NK-92 treated with Interleukin-12 subunit alpha and Interleukin-12 subunit beta, amount 100 ng/mL, for 24 hours (cell line): Measurements from ENCODE around the gene CDHR1.

Experiments used
- DNase-seq: peaks from one replicate; lab custom pipeline; 2025; lab: John Stamatoyannopoulos, UW

CDHR1 gene

DNA sequence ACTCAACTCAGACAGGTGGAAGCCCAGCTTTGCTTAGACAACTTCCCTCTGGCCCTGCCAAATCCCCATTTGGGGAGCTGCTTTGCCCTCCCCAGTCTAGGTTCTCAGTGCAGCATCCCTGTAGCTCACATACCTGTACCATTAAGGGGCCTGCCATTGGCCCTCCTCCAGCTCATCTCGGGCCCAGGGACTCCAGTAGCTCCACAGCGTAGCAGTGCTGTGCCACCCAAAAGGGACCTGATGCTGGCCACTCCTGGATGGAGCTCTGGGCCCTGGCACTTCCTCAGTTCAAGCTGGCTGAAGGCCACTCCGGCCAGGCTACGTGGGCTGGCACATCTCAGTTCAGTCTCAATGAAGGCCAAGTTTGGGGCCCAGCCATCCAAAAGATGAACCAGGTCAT, 39.6 kb downstream of the CDHR1 start:
- no peak for DNase-seq

DNA sequence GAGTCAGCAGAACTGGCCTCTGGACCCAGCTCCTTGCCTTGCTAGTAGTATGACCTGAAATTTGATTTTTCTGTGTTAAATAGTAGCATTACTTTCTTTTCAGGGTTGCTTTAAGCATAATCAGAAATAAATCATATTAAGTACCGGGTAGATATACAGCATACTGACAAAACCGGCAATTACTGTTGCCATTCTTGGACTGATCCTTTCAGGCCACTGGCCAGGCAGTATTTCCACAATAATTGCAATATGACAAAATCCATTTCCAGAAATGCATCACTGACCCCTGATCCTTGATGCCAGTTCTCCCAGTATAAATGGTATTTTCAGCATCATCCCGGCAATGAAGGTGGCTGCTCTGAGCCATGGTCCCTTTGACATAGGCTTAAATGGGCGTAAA, 40.1 kb downstream of the CDHR1 start:
- no peak for DNase-seq

DNA sequence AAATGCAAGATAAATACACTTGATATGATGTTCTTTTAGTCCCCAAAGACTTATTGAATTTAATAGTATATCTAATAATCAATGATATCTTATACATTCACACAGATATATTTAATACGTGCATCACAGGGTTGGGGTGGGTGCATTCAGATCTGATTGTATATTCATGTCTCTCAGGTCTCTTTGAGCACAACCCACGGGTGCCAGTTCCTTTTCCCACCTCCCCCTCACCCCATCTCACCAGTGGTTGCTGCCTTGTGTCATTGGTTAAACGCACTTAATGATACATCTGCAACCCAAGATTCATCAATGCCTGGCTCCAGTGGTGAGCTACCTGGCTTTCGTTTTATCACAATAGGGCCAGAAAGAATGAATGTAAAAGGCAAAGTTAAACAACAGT, 40.8 kb downstream of the CDHR1 start:
- no peak for DNase-seq

DNA sequence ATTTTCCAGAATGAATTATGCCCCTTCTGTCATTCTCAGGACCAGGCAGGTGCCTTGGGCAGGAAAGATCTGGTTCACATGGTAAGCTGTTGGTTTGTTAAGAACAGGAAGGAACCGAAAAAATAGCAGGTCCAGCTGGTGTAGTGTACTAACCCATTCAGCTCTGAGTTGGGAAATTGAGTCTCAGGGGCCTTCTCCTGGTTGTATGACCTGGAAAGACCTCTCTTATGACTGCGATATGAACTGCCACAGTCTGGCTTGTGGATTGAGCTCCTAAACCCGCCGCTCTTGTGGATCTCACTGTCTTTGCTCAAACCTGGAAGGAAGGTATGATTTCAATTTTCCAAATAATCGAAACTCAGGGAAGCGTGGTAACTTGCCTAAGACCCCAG, 42.5 kb downstream of the CDHR1 start:
- no peak for DNase-seq

DNA sequence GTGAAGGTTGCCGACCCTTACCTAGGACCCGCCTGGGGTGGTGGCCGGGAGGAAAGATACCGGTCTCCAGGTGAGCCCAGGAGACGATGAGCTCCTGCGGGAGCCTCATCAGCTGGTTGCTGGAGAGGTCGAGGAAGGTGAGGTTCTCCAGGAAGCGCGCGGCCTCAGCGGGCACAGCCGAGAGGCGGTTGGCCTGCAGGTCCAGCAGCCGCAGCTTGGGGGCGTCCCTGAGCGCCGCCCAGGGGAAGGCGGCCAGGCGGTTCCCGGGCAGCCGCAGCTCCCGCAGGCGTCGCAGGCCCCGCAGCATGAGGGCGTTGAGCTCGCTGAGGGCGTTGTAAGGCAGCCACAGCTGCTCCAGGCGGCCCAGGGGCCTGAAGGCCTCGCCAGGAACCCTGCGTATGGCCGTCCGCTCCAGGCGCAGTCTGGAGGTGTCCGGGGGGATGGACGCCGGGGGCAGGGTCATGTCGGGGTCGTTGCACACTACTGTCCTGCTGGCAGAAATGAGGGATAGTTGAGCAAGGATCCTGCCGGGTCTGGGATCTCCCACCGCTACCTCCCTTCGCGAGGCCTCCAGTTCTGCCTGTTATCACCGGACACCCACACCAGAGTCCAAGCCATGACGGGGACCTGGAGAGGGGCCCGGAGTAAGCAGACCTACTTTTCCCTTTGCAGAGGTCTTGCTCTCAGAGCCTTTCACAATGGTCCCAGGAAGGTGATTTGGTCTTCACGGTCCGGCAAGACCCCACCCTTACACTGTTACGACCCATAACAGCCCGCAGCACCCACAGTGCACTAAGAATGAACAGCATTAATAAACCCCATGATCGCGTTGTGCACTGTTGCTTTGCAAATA, 43.1 kb downstream of the CDHR1 start:
- no peak for DNase-seq

DNA sequence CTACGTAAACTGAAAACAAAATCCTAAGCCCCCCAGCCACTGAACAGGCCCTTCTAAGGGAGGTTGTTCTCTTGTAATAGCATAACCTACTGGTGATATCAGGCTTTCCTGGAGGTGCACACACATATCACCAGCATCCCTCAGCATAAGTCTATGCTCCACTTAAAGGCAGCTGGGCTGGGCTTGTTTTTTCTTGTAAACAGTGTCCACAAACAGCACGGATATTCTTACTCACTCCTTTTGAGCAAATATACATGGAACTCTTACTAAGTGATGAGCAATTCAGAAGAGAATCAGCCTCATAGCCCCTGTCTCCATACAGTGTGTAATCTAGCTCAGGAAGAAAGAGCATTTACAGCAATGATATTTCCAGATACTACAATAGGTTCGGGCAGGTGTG, 44.6 kb downstream of the CDHR1 start:
- no peak for DNase-seq

DNA sequence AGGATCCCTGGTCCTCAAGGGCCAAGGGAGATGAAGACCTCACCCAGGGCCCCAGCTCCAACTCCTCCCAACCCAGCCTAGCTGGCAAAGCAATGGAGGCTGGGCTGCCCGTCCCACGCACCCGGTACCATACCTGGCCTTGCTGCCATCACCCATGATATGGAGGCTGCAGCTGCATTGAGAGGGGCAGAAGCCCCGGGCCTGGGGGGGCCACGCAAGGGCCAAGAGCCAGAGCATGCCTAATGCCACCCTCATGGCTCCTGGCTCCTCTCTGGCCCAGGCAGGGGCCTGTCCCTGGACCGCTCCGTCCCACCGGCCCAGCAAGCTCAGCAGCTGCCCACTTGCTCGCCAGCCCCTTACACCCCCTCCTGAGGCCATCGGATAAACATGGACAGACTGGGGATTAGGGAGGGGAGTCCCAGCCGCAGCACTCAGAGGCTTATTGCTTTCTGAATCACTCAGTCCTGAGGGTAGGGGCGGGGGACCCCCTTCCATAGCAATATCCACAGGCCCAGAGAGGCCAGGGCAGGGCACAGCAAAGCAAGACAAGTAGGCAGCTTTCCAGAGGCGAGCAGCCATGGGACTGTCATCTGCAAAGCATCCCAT, 47.0 kb downstream of the CDHR1 start, which contains the start of gene LRIT1:
LRIT1 (minus strand) TSS at position 362 of the 606 bp plus-strand sequence; CDS start at position 255, 107 bp downstream.
- no peak for DNase-seq

DNA sequence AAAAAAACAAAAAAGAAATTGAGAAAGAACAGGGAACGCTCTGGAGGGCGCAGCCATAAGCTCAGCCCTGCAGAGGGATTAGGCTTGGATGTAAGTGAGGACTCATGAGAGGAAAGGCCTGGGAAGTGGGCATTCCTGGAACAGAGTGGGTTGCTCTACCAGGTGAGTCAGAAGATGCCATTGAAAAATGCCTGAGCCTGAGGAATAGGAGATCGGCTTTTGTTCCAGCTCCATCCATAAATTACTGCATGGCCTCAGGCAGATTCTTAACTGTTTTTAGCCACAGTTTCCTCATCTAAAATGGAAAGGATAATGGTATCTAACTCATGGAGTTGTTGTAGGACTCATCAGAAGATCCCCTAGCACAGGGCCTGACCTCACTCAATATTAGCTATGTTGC, 49.4 kb downstream of the CDHR1 start:
- no peak for DNase-seq

DNA sequence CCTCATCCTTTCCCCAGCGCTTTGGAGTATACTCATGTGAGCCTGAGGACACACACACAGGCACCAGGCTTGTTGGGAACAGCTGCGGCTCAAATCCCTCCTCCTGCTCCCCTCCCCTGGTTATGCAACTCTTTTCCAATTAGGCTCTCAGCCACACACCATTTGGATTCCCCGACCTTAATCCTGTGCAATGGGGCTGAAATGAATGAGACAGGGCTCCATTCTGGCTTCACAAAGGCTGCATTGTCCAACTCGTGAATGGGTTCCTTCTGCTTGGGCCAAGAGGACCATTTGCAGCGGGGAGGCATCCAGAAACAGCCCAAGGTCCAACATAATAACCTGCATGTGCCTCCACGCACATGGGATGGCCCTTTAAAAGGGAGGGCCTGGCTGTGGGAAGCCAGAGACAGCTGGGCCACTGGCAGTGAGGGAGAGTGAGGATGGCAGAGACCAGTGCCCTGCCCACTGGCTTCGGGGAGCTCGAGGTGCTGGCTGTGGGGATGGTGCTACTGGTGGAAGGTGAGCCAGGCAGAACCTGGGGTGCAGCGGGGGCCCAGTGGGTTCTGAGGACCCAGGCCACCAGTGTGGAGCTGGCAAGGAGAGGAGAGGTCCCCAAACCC, 50.4 kb downstream of the CDHR1 start, which contains the start of gene RGR:
RGR (plus strand) TSS at position 403 of the 620 bp plus-strand sequence; CDS start at position 441, 38 bp downstream.
- no peak for DNase-seq

DNA sequence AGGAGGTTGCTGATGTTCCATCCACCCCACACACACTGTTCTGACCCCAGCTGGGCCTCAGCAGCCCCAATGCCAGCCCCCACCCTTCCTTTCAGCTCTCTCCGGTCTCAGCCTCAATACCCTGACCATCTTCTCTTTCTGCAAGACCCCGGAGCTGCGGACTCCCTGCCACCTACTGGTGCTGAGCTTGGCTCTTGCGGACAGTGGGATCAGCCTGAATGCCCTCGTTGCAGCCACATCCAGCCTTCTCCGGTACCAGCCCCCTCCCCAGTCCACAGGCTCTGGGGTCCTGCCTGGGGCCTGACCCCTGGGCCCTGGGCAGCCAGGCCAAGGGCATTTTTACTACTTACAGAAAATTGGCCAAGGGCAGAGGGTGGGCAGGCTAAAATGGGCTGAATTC, 53.2 kb downstream of the CDHR1 start:
- DNase-seq: no peak

DNA sequence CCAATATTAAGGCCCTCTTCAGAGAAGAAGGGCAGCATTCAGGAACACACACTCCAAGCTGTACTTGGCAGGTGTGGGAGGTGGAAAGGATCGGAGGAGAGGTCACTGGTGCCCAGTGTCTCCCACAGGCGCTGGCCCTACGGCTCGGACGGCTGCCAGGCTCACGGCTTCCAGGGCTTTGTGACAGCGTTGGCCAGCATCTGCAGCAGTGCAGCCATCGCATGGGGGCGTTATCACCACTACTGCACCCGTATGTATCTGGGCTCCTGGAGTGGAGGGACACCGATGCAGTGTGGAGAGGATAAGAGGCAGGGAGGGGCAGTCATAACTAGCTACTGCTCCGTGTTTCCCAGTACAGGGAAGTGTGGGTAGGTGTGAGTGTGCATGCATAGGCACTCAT, 54.5 kb downstream of the CDHR1 start:
- no peak for DNase-seq

DNA sequence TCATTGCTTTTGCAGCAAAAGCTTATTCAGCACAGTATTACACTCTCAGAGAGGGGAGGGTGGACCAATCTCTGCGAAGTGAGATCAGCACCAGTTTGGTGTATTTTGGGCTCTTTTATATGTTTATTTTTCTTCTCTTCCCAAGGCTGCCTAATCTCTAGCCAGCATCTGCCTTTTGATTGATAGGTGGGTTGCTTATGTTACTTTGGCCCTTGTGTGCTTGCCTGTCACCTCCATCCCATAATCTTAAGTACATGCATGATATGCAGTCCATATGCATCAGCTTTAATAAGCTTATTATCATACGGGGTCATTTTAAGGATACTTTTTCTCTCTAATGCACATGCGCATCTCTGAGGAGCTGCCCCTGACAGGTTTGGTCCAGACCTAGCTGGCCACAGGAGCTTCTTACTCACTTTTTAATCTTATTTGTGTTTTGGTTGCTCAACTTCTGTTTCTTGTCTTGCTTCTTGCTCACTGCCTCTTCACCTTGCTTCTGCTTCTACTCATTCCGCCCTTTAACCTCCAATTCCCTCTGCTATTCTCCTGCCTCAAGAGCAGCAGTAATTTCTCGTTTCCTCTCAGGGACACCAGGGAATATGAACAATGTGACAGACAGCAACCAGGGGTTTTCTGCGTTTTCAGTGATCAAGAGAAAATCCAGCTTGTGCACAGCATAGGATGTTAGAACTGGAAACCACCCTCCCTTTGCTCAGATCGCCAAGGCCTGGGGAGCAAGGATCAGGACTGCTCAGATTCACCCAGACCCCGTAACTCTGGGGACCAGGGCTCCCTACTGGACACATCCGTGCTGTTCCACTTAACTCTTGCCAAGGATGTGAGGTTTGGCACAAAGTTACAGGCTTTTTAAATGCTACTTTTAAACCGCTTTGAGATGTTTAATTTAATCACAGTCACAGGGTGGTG, 60.5 kb downstream of the CDHR1 start:
- no peak for DNase-seq

DNA sequence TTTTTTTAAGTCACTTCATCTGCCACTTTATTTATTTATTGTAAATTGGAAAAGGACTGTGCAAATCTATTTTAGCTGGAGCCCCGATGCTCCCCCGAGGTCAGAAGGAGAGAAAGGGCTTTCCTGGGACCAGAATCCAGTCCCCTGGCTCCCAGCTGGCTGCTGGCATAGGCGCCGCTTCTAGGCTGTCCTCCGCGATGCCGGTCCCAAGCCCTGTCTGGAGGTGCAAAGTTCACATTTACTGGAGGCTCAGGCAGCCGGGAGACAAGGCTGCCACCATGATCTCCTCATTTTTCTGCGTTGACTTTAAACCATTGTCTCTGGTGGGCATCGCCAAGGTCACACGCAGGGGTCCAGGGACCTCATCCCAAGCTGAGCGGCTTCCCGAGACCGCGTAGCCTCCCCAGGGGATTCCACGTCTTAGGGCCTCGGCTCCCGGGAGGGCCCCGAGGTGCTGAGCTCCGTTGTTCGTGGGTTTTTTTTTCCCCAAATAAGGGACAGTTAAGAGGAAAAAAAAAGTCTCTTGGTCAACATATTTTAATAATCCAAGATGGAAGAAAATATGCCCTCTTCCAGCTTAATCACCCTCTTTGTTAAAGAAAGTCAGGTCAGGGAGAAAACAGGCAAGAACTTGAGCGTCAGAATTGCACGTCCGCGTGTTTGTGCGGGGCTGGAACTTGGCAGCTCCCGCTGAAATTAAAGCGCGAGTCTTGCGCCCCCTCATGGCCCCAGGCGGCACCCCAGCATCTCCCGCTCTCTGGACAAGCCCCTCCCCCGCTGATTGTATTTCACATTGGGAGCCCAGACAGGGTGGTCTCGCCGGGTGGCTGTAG, 62.4 kb downstream of the CDHR1 start:
- no peak for DNase-seq

DNA sequence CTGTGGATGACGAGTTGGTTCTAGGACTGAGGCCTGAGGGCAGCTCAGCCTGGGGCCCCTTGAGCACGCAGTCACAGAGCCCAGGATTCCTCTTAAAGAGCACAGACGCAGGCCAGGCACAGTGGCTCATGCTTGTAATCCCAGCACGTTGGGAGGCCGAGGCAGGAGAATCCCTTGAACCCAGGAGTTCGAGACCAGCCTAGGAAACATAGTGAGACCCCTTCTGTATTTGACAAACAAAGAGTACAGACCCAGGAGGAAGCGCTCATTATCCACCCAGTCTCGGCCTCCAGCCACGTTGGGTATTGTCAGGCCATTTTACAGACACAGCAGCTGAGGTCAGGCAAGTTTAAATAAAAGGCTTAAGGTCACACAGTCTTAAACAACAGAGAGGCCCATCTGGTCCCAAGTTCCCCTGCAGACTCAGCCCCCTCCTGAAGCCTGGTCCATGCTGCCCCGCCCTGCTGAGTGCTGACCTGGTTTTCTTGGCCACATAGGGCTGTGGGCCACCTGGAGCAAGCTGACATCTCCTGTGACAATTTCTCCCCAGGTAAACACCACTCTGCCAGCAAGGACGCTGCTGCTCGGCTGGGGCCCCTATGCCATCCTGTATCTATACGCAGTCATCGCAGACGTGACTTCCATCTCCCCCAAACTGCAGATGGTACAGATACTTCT, 63.1 kb downstream of the CDHR1 start:
- no peak for DNase-seq

DNA sequence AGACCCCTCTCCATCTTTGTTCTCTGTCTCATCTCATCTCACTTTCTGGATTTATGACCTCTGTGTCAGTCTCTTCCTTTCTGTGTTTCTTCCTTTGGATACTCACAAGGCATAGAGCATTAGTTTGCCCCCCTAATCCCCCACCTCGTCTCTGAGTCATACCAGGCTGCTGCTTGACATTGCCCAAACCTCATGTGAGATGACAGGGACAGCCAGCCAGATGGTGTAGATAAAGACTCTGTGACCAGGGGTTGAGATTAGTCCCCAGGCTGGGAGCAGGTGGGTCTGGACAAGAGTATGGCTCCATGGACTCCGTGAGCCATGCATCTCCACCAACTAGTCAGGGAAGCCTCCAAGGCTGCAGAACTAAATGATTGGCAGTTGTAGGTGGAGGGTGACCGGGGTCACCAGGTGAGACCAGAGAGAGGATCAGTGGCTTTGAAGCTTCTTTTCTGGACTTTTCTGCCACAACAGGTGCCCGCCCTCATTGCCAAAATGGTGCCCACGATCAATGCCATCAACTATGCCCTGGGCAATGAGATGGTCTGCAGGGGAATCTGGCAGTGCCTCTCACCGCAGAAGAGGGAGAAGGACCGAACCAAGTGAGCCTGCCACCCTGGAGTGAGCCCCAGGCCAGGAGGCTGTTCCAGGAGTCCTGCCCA, 63.8 kb downstream of the CDHR1 start:
- no peak for DNase-seq

DNA sequence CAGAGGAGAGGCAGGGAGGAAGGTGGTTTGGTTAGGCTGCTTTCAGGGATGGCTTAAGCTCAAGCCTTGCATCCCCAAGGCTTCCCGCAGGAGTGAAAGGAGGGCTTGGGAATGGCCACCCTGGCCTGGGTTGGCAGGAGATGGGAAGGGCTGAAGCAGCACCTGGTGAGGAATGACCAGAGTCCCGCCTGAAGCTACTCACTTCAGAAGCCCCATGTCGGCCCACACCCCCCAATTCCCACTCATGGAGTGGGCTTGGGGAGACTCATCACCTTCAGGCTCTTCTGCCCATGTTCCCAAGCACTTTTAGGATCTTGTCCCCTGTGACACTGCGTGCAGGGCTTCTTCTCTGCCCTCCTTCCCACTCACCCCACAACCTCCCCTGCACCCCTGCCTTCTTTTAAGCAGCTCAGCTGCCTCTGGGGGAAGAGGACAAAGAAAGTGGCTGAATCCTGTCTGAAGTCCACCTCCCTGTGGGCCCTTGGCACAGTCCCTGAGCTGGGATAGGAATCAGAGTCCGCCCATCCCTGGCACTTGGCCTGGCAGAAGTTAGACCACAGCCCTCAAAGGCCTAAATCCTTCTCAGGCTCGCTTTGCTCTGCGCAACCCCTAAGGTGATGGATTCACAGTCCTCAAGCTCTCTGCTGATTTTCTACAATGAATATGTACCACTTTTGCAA, 67.0 kb downstream of the CDHR1 start:
- no peak for DNase-seq

DNA sequence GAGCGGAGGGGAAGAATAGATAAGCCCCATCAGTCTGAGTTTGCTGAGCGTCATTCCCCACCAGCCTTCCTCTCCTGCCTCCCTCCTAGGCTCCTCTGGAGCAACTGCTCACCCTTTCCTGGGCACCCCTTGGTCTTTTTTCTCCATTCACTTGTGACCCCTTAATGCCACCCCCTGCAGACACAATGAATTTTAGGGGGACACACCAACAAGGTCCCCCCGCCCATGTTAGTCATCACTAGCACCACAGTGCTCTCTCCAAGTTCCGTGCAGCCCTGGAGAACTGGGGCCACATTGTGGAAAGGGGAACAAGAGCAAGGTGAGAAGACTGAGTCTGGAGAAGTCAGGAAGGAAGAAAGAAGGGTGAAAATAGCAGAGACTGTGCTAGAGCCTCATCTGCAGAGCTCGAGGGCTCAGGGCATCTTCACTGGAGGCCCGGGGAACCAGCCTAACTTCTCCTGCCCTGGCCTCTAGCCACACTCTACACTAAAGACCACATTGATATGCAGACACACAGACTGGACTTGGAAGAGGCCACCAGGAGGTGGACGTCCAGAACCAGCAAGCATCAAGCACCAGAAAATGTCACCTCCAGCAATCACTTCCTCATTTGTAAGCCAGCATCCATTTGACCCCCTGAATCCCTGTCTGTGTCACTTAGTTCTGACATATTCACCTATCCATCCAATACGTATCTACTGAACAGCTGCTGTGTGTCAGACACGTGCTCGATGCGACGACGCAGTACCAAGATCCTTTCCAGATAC, 68.0 kb downstream of the CDHR1 start:
- no peak for DNase-seq

DNA sequence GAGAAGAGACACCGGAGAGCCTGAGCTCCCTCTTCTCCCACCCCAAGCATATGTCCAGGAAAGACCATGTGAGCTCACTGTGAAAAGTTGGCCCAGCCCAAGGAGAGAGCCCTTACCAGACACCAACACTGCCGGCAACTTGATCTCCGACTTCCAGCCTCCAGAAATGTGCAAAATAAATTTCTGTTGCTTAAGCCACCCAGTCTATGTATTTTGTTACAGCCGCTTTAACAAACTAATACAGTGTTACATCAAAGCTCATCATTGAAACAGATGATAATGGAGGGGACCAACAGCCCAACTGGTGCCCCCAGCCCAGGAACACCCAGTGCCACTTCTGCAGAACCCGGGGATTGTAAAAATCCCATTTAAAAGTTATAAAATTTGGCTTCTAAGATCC, 69.4 kb downstream of the CDHR1 start:
- no peak for DNase-seq
